ENCODE data around the gene SEMA3F.

The SEMA3F gene

GRCh38 chr3:50154840-50155490 lies at the start of gene SEMA3F:
SEMA3F (plus strand) TSS chr3:50155324; CDS start chr3:50159623, 4,299 bp downstream.
- peak; percentile 7 to 47 (median 42) for DNase-seq (ENCODE audit: low read depth in 3 of 3, low spot score in 1 of 3)

- DNase-seq (ENCODE audit: low read depth in 3 of 3, low spot score in 1 of 3) = no peak
Measured at GRCh38 chr3:50111757-50112156, 43.4 kb upstream of the SEMA3F start.

GRCh38 chr3:50112462-50112861 lies 42.7 kb upstream of the SEMA3F start:
- no peak for DNase-seq (ENCODE audit: low read depth in 3 of 3, low spot score in 1 of 3)

- DNase-seq (ENCODE audit: low read depth in 3 of 3, low spot score in 1 of 3) = no peak
Measured at GRCh38 chr3:50117120-50117519, 38.0 kb upstream of the SEMA3F start.

GRCh38 chr3:50118237-50118636 lies 36.9 kb upstream of the SEMA3F start:
- DNase-seq (ENCODE audit: low read depth in 3 of 3, low spot score in 1 of 3) = no peak

GRCh38 chr3:50119786-50120185 lies 35.3 kb upstream of the SEMA3F start:
- DNase-seq (ENCODE audit: low read depth in 3 of 3, low spot score in 1 of 3) = no peak

GRCh38 chr3:50120364-50121071 lies 34.6 kb upstream of the SEMA3F start:
- DNase-seq (ENCODE audit: low read depth in 3 of 3, low spot score in 1 of 3) = no peak

- peak; percentile 16 to 61 (median 39) for DNase-seq (ENCODE audit: low read depth in 3 of 3, low spot score in 1 of 3)
Measured at GRCh38 chr3:50121072-50122032, 33.8 kb upstream of the SEMA3F start.

GRCh38 chr3:50122071-50122470 lies 33.1 kb upstream of the SEMA3F start:
- no peak for DNase-seq (ENCODE audit: low read depth in 3 of 3, low spot score in 1 of 3)

- DNase-seq (ENCODE audit: low read depth in 3 of 3, low spot score in 1 of 3) = no peak
Measured at GRCh38 chr3:50122661-50123391, 32.3 kb upstream of the SEMA3F start.

GRCh38 chr3:50123394-50124051 lies 31.6 kb upstream of the SEMA3F start:
- no peak for DNase-seq (ENCODE audit: low read depth in 3 of 3, low spot score in 1 of 3)

GRCh38 chr3:50124052-50124799 lies 30.9 kb upstream of the SEMA3F start:
- DNase-seq (ENCODE audit: low read depth in 3 of 3, low spot score in 1 of 3) = no peak

- DNase-seq (ENCODE audit: low read depth in 3 of 3, low spot score in 1 of 3) = no peak
Measured at GRCh38 chr3:50124800-50125178, 30.3 kb upstream of the SEMA3F start.

- DNase-seq (ENCODE audit: low read depth in 3 of 3, low spot score in 1 of 3) = no peak
Measured at GRCh38 chr3:50125541-50126286, 29.4 kb upstream of the SEMA3F start.

- no peak for DNase-seq (ENCODE audit: low read depth in 3 of 3, low spot score in 1 of 3)
Measured at GRCh38 chr3:50126287-50127211, 28.6 kb upstream of the SEMA3F start.

- DNase-seq (ENCODE audit: low read depth in 3 of 3, low spot score in 1 of 3) = no peak
Measured at GRCh38 chr3:50127251-50127691, 27.9 kb upstream of the SEMA3F start.

- no peak for DNase-seq (ENCODE audit: low read depth in 3 of 3, low spot score in 1 of 3)
Measured at GRCh38 chr3:50128001-50128400, 27.1 kb upstream of the SEMA3F start.

GRCh38 chr3:50130436-50130835 lies 24.7 kb upstream of the SEMA3F start:
- no peak for DNase-seq (ENCODE audit: low read depth in 3 of 3, low spot score in 1 of 3)
